ENCODE results near the gene AOC3.
"Not testable (repeated sequence)": the region's sequence is repeated elsewhere in the genome, so short reads cannot be mapped to it uniquely, and the experiment has no call there.

The AOC3 gene

DNA sequence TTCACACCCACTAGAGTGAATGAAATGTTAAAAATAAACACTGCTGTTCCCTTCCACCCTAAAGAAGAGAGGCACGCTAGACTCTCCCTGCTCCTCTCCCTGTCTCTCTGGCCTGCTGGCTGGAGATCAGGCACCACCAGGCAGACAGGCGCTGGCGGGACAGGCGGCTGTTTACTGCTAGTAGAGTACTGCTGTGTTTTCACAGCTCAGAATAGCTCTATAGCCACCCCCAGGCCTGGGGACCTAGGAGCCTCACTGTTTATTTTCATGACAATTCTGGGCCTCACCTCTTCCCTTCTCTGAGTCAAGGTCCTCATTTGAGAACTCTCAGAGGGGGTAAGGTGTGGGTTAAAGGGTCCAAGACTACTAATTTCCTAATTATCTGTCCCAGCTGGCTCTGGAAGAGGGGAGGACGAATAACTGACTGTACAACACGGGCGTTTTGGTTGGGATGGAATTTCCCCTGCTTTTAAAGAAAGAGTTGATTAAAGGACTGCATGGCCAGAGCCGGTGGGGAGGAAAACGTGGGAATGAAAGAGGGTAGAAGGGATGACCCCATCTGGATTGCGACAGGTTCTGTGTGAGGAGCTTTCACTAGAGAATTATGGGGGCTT, 40.6 kb downstream of the AOC3 start:
- no peak for DNase-seq (ENCODE audit: insufficient read length, low spot score)
- FAIRE-seq, result no peak
- TF ChIP-seq, protein P1, sequence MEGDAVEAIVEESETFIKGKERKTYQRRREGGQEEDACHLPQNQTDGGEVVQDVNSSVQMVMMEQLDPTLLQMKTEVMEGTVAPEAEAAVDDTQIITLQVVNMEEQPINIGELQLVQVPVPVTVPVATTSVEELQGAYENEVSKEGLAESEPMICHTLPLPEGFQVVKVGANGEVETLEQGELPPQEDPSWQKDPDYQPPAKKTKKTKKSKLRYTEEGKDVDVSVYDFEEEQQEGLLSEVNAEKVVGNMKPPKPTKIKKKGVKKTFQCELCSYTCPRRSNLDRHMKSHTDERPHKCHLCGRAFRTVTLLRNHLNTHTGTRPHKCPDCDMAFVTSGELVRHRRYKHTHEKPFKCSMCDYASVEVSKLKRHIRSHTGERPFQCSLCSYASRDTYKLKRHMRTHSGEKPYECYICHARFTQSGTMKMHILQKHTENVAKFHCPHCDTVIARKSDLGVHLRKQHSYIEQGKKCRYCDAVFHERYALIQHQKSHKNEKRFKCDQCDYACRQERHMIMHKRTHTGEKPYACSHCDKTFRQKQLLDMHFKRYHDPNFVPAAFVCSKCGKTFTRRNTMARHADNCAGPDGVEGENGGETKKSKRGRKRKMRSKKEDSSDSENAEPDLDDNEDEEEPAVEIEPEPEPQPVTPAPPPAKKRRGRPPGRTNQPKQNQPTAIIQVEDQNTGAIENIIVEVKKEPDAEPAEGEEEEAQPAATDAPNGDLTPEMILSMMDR (IDR thresholded peaks at IDR 0.05; ENCODE audit: insufficient read depth, missing control alignments), result no peak

DNA sequence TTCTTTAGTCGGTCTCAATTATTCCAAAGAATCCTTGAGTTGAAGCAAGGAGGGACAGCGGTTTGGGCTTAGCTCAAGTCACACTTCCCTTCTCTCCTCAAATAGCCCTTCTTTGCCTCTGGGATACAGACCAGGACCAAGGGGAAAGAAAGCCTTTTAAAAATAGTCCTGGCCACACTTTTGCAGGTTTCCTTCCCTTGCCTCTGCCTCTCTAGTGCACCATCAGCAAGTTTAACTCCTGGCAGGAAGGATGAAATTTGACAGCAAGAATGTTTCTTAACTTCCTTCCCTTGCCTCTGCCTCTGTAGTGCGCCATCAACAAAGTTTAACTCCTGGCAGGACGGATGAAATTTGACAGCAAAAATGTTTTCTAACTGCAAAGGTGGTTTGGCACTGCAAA, 42.4 kb downstream of the AOC3 start:
- TF ChIP-seq, protein P1 (IDR thresholded peaks at IDR 0.05; ENCODE audit: insufficient read depth, missing control alignments), result no peak
- FAIRE-seq (no peak), DNase-seq (ENCODE audit: insufficient read length, low spot score) (no peak)

DNA sequence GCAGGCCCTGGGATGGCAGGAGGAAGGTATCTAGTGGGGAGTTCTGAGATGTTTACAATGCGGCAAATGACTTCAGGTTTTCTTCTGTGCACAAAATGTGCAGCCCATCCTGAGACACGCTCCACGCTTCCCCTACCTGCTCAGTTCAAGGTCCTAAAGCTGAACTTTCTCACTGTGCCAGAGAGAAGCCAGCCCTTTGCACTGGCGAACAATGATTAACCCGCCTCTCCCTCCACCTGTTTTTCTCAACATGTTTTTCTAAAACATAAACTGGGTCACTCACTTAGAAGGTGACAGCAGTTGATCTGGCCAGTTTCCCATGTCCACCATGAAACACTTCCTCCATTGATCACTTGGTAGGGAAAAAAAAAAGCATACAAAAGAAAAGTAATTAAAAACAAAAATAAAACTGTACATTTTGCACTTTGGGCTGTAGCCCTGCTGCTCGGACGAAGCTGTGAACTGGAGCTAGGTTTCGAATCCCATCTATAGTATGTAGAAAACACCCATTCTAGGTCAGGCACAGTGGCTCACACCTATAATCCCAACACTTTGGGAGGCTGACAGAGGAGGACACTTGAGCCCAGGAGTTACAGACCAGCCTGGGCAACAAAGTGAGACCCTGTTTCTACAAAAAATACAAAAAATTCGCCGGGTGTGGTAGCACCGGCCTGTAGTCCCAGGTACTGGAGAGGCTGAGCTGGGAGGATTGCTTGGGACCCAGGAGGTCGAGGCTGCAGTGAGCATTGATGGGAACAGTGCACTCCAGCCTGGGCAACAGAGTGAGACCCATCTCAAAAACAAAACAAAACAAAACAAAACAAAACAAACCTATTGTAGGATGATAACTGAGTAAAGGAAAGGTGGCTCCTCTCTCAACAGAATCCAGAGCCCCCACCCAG, 43.5 kb downstream of the AOC3 start:
- FAIRE-seq (no peak), DNase-seq (ENCODE audit: insufficient read length, low spot score) (no peak)
- TF ChIP-seq, protein P1 (IDR thresholded peaks at IDR 0.05; ENCODE audit: insufficient read depth, missing control alignments), result no peak

DNA sequence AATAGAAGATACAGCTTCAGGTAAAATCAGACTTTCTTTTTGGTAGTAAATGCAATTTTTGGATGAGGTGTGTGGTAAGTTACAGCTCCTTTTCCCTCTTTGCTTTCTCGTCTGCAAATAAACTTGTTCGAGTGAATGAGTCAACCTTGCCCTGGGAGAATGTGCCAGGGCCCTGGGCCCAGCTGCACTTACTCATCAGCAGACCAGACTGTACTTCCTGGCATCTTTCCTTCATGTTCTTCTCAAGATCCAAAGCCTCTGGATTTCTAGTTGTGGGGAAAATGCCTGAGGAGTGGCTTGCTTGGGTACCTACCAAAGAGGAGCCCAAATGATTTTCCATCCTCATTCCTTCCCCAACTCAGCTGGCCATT, 44.2 kb downstream of the AOC3 start:
- TF ChIP-seq, protein P1 (IDR thresholded peaks at IDR 0.05; ENCODE audit: insufficient read depth, missing control alignments), result no peak
- DNase-seq (ENCODE audit: insufficient read length, low spot score), result no peak
- FAIRE-seq, result no peak

DNA sequence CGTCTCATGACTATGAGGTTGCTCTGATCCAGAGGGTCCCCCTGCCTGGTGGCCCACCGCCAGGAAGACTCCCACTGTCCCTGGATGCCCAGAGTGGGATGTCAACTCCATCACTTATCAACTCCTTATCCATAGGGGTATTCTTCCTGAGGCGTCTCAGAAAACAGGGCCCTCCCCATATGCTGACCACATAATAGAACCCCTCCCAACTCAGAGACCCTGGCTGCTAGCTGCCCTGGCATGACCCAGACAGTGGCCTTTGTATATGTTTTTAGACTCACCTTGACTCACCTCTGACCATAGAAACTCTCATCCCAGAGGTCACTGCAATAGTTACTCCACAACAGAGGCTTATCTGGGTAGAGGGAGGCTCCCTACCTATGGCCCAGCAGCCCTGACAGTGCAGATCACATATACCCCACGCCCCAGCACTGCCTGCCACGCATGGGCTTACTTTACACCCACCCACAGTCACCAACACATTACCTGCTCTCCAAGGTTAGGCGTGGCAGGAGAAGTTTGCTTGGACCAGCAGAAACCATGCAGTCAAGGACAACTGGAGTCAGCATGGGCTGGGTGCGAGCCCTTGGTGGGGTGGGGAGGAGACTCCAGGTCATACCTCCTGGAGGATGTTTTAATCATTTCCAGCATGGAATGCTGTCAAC, 47.3 kb downstream of the AOC3 start:
- FAIRE-seq, result no peak
- TF ChIP-seq, protein P1 (IDR thresholded peaks at IDR 0.05; ENCODE audit: insufficient read depth, missing control alignments), result no peak
- DNase-seq (ENCODE audit: insufficient read length, low spot score), result no peak

DNA sequence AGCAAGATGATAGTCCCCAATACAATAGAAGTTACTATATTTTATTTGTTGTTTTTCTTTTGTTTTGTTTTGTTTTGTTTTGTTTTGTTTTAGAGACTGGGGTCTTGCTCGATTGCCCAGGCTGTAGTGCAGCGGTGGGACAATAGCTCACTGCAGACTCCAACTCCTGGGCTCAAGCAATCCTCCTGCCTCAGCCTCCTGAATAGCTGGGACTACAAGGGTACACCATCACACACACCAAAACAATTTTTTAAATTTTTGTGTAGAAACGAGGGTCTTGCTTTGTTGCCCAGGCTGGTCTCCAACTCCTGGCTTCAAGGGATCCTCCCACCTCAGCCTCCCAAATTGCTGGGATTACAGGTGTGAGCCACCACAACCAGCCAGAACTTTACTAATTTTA, 49.0 kb downstream of the AOC3 start:
- not testable (repeated sequence) for FAIRE-seq; DNase-seq (ENCODE audit: insufficient read length, low spot score)

DNA sequence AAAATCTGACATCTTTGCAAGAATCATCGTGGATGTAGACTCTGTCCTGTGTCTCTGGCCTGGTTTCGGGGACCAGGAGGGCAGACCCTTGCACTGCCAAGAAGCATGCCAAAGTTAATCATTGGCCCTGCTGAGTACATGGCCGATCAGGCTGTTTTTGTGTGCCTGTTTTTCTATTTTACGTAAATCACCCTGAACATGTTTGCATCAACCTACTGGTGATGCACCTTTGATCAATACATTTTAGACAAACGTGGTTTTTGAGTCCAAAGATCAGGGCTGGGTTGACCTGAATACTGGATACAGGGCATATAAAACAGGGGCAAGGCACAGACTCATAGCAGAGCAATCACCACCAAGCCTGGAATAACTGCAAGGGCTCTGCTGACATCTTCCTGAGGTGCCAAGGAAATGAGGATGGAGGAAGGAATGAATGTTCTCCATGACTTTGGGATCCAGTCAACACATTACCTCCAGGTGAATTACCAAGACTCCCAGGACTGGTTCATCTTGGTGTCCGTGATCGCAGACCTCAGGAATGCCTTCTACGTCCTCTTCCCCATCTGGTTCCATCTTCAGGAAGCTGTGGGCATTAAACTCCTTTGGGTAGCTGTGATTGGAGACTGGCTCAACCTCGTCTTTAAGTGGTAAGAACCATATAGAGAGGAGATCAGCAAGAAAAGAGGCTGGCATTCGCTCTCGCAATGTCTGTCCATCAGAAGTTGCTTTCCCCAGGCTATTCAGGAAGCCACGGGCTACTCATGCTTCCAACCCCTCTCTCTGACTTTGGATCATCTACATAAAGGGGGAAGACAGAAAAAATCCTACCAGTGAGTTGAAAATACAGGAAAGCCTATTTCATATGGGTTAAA, 49.7 kb downstream of the AOC3 start, which contains the start of gene G6PC1:
TSS of gene G6PC1 (plus strand) at position 340 of the 872 bp plus-strand sequence. CDS start at position 418, 78 bp downstream.
- TF ChIP-seq, protein P1 (IDR thresholded peaks at IDR 0.05; ENCODE audit: insufficient read depth, missing control alignments), result no peak
- FAIRE-seq, result no peak

More for the DNA sequence above, 49.7 kb downstream of the AOC3 start, which contains the start of gene G6PC1:
- no peak for DNase-seq (ENCODE audit: insufficient read length, low spot score)
